GM23338 (cell line): Measurements from ENCODE around the gene ZDHHC18.

Experiments
- CTCF ChIP-seq, 2 experiments: fragments of 200-600 bp in 1 of 2; sonication (generic) in 1 of 2; conservative IDR thresholded peaks; 2 replicates each; pipeline versions ENCODE4 v1.5.1 to v1.6.1; 2016 to 2017; ENCODE audit warnings: antibody characterized with exemption in 2 of 2, low read depth in 2 of 2, mild to moderate bottlenecking in 2 of 2, moderate library complexity in 1 of 2
- EZH2 ChIP-seq: fragments of 200-600 bp; sonication (generic); IDR thresholded peaks from one replicate; pipeline ENCODE4 v1.8.0; 2017; ENCODE audit warnings: antibody characterized with exemption, mild to moderate bottlenecking, low read depth; ENCODE audit not compliant: unreplicated experiment
- JUNB ChIP-seq: IDR thresholded peaks from one replicate; pipeline ENCODE4 v1.6.1; 2016; ENCODE audit warnings: antibody characterized with exemption; ENCODE audit not compliant: unreplicated experiment
- TF ChIP-seq, protein P1 (sequence below): IDR thresholded peaks from one replicate; pipeline ENCODE4 v1.6.1; 2018; ENCODE audit warnings: antibody characterized with exemption; ENCODE audit not compliant: unreplicated experiment

DNA sequence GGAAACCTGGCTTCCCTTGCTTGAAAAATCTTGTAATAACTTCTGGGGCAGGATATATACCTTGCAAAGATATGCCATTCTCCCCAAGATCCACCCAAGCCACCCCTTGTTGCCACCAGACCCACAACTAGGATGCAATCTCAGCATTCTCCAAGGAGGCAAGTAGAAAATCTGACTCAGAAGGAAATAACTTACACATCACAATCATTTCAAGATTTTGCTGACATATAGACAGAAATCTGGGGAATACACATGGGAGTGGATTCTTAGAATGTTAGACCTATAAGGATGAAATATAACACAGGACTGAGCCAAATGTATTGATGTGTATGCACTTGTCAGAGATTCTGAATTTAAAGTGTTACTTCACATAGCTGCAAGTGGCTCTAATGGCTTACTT, 14.8 kb upstream of the ZDHHC18 start:
- TF ChIP-seq CTCF (conservative IDR thresholded peaks at IDR 0.05; ENCODE audit: low read depth in 2 of 2) (no peak), JUNB (no peak), EZH2 (no peak)
- TF ChIP-seq, protein P1, sequence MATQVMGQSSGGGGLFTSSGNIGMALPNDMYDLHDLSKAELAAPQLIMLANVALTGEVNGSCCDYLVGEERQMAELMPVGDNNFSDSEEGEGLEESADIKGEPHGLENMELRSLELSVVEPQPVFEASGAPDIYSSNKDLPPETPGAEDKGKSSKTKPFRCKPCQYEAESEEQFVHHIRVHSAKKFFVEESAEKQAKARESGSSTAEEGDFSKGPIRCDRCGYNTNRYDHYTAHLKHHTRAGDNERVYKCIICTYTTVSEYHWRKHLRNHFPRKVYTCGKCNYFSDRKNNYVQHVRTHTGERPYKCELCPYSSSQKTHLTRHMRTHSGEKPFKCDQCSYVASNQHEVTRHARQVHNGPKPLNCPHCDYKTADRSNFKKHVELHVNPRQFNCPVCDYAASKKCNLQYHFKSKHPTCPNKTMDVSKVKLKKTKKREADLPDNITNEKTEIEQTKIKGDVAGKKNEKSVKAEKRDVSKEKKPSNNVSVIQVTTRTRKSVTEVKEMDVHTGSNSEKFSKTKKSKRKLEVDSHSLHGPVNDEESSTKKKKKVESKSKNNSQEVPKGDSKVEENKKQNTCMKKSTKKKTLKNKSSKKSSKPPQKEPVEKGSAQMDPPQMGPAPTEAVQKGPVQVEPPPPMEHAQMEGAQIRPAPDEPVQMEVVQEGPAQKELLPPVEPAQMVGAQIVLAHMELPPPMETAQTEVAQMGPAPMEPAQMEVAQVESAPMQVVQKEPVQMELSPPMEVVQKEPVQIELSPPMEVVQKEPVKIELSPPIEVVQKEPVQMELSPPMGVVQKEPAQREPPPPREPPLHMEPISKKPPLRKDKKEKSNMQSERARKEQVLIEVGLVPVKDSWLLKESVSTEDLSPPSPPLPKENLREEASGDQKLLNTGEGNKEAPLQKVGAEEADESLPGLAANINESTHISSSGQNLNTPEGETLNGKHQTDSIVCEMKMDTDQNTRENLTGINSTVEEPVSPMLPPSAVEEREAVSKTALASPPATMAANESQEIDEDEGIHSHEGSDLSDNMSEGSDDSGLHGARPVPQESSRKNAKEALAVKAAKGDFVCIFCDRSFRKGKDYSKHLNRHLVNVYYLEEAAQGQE = no peak
